A673 (cell line): ENCODE results near the gene SMIM7.

Experiments
- CTCF ChIP-seq: fragments of 300-800, 200-600 bp; sonication (generic); conservative IDR thresholded peaks from 2 replicates; pipeline ENCODE4 v1.5.1; 2017; ENCODE audit warnings: low read depth, mild to moderate bottlenecking, antibody characterized with exemption, low read length, moderate library complexity, mixed read lengths
- EZH2 ChIP-seq: fragments of 200-600 bp; sonication (generic); IDR thresholded peaks from 2 replicates; pipeline ENCODE4 v1.6.1; 2017; ENCODE audit warnings: borderline replicate concordance, low read depth, mild to moderate bottlenecking, mixed read lengths, antibody characterized with exemption, low read length; ENCODE audit not compliant: poor library complexity, severe bottlenecking

- TF ChIP-seq EZH2, result no peak
- no peak for TF ChIP-seq CTCF
Observed at GRCh38 chr19:16603090-16603489, 56.9 kb downstream of the SMIM7 start.
